ENCODE measurements around the gene PARL.

DNA sequence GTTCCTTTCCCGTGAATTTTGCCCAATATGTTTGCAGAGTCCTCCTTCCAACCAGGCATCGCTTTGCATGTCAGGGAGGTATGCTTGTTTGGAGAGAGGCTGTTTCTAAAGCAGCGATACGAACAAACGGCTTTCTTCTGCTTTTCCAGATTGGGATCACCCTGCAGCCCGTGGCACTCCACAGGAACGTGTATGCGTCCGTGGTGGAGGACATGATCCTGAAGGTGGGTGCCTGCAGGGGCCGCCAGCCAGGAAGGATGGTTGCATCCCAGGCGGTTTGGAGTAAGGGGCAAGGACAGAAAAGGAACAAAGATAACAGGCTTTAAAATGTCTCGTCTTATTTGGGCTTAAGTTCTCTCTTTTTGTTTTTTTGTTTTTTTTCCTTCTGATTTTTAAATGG, 76.8 kb downstream of the PARL start:
- TF ChIP-seq CEBPB (IDR thresholded peaks at IDR 0.05; ENCODE audit: borderline replicate concordance in 1 of 2, low read depth in 2 of 2, low read length in 2 of 2) (no peak), POLR2AphosphoS2 (IDR thresholded peaks at IDR 0.05; ENCODE audit: low read depth, low read length) (no peak), ZNF274 (IDR thresholded peaks at IDR 0.05; ENCODE audit: insufficient read depth, insufficient read length) (no peak)
- TF ChIP-seq, protein P1, sequence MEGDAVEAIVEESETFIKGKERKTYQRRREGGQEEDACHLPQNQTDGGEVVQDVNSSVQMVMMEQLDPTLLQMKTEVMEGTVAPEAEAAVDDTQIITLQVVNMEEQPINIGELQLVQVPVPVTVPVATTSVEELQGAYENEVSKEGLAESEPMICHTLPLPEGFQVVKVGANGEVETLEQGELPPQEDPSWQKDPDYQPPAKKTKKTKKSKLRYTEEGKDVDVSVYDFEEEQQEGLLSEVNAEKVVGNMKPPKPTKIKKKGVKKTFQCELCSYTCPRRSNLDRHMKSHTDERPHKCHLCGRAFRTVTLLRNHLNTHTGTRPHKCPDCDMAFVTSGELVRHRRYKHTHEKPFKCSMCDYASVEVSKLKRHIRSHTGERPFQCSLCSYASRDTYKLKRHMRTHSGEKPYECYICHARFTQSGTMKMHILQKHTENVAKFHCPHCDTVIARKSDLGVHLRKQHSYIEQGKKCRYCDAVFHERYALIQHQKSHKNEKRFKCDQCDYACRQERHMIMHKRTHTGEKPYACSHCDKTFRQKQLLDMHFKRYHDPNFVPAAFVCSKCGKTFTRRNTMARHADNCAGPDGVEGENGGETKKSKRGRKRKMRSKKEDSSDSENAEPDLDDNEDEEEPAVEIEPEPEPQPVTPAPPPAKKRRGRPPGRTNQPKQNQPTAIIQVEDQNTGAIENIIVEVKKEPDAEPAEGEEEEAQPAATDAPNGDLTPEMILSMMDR (IDR thresholded peaks at IDR 0.05 in 2 of 3, conservative IDR thresholded peaks at IDR 0.05 in 1 of 3; ENCODE audit: control insufficient read depth in 2 of 3, extremely low read depth in 1 of 3, insufficient read depth in 1 of 3, low read depth in 3 of 3, low read length in 3 of 3) = no peak
